T-helper 2 cell treated with Interferon-gamma antibody and Interleukin-4, amounts not matched to agents 5 μg/mL and 100 μg/mL, for 36 hours (primary cell): ENCODE measurements around the gene SKAP1.
"Not testable (repeated sequence)": the region's sequence is repeated elsewhere in the genome, so short reads cannot be mapped to it uniquely, and the experiment has no call there.

Experiments used
- DNase-seq: peaks from one replicate; pipeline ENCODE4 v3.0.0; 2021; ENCODE audit warnings: low spot score
- H3K27ac Mint-ChIP-seq: one replicate; pipeline ENCODE4 v1.8.0; 2021; ENCODE audit warnings: mild to moderate bottlenecking, mixed read lengths
- H3K27me3 Mint-ChIP-seq: one replicate; pipeline ENCODE4 v1.8.0; 2021; ENCODE audit warnings: low read depth, mixed read lengths
- H3K36me3 Mint-ChIP-seq: one replicate; pipeline ENCODE4 v1.8.0; 2021; ENCODE audit warnings: low read depth, mixed read lengths
- H3K4me1 Mint-ChIP-seq: one replicate; pipeline ENCODE4 v1.8.0; 2021; ENCODE audit warnings: low read depth, mixed read lengths
- H3K4me3 Mint-ChIP-seq: one replicate; pipeline ENCODE4 v1.8.0; 2022; ENCODE audit warnings: mild to moderate bottlenecking, moderate library complexity, mixed read lengths
- H3K9me3 Mint-ChIP-seq: one replicate; pipeline ENCODE4 v1.8.0; 2021; ENCODE audit warnings: mixed read lengths

SKAP1 gene

DNA sequence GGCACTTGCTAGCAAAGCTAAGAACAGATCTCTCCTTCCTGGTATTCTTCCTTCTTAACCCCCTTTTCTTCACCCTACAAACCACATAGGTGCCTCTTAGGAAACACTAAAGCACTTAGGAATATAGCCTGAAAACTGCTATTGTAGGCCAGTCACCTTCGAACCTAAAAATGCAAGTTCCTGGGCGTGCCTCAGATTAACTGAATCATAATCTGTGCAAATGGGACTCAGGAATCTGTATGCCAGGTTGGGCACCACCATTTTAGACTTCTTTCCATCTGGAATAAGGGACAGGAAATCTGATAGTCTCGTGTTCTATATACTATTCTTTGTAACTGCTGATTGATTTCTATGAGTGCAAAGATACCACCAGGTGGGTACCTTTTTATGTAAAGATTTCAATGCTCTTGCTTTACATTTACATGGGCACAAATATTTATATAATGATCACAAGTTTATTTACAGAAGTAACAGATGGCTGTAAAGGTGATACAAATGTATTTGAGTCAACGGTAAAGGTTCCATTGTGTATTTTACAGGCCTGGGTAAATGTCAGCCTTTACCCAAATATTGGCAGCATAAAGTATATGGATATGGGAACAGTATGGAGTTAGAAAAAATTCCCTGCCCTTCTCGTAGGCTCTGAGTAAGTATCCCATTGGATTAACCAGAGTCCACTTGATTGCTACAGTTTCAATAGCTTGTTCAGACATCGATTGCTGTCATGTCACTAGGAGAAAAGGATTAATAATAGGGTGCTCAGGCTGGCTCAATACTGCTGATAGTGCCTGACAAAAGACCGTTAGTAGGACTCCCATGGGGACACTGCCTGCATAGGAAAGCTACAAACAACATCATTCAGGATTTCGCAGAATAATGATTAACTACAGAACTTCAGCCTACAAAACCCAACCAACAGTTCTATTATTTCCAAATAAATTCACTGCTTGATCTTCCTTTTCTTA is 197.7 kb downstream of the SKAP1 start:
- Mint-ChIP-seq H3K4me3 (no peak overlapping the region), H3K9me3 (no peaks in the 10 kb centered on the region), H3K36me3 (peaks cover 26% of the 10 kb centered on the region), H3K27me3 (no peaks in the 10 kb centered on the region), H3K4me1 (peaks cover 17% of the 10 kb centered on the region), H3K27ac (no peak overlapping the region)
- DNase-seq: no peak

DNA sequence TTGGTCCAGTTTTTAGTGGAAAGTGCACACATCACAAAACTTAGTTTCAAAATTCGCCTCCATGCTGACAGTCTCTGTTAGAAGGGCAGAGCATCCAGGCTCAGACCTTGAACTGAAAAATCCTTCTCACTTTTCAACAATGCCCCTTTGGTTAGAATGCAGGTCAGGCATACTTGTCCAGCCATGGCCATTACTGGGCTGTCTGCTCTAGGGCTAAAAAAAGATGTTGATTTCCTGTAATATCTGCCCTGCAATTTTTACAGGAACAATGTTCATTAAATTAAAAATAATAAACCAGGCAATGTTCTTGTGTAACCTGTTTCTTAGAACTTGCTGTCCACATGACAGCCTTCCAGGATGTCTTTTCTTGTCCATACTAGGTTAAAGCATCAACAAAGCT is 200.1 kb downstream of the SKAP1 start:
- H3K27ac Mint-ChIP-seq: no peak overlapping the region
- no peak overlapping the region for H3K4me3 Mint-ChIP-seq
- H3K36me3 Mint-ChIP-seq: peaks cover 16% of the 10 kb centered on the region
- H3K9me3 Mint-ChIP-seq: no peaks in the 10 kb centered on the region
- peaks cover 10% of the 10 kb centered on the region for H3K4me1 Mint-ChIP-seq
- DNase-seq: no peak
- H3K27me3 Mint-ChIP-seq: no peaks in the 10 kb centered on the region

DNA sequence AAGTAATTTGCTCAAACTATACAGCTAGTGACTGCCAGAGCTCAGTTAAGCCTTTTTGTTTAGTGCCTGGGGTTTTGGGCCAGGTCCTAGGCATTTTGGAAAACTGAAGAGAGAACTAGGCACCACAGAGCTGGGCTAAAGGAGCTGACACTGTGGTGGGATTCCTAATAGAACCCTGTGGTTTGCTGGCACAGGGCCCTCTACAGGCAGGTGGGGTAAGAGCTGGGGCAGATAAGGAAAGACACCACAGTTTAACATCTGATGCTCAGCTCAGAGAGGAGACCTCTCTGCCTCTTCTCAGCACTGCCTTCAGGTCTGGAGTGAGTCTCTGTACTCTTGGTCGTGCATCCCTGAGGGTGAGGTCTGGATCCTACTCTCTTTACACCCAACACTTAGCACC is 201.3 kb downstream of the SKAP1 start:
- H3K27ac Mint-ChIP-seq: no peak overlapping the region
- H3K36me3 Mint-ChIP-seq: peaks cover 13% of the 10 kb centered on the region
- no peaks in the 10 kb centered on the region for H3K9me3 Mint-ChIP-seq
- no peak overlapping the region for H3K4me3 Mint-ChIP-seq
- H3K4me1 Mint-ChIP-seq: peaks cover 20% of the 10 kb centered on the region
- no peaks in the 10 kb centered on the region for H3K27me3 Mint-ChIP-seq
- no peak for DNase-seq

DNA sequence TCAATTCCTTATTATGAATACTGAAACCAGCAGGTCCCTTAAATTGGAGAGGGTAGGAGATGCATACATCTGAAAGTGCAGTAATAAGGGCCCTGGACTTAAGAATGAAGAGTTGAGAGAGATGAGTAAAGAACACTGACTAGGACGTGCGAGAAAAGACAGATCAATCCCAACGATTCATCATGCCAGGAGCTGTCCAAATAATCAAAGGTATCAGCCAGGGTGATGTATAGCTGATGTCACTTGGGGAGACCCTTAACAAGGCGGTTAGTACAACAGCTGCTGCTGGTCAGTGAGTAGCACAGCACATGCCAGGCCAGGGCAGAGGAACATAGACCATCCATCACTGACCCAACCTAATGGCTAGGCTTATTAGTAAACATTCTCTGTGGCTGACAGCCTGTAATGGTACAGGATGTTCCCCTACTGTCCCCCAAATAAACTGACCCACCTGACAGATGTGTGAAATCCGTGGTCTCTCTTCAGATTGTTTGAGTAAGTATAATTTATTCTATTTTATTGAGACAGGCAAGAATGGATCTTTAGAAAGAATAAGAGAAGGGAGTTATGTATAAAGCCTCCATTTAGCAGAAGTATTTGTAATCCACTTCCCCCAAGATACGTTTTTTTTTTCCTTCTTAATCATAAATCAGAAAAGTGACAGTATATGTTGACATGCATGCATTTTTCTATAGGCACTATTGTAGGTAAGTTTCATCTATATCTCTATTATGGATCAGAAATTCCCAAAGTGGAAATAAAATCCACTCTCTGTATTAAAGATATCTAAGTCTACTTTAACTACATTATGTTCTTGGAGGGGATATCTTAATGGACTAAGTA is 204.1 kb downstream of the SKAP1 start:
- Mint-ChIP-seq H3K4me1 (peaks cover 25% of the 10 kb centered on the region), H3K36me3 (peaks cover 9% of the 10 kb centered on the region), H3K4me3 (no peak overlapping the region), H3K27ac (no peak overlapping the region), H3K9me3 (no peaks in the 10 kb centered on the region), H3K27me3 (no peaks in the 10 kb centered on the region)
- DNase-seq: no peak

DNA sequence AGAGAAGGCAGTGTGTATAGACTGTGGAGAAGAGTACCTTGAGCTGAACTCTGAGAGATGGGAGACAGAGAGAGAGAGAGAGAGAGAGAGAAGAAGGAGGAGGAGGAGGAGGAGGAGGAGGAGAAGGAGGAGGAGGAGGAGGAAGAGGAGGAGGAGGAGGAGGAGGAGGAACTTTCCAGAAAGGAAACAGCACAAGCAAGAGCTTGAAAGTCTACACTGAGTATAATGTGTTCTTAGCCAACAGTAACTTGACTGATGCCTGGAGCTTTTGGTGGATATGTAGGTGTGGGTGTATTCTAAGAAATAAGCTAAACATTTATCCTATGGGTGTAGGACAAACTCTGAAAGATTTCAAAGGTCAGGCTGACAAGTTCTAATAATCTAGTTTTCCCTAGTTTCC is 206.1 kb downstream of the SKAP1 start:
- no peak for DNase-seq
- Mint-ChIP-seq H3K4me1 (peaks cover 20% of the 10 kb centered on the region), H3K4me3 (no peak overlapping the region), H3K9me3 (no peaks in the 10 kb centered on the region), H3K27ac (no peak overlapping the region), H3K36me3 (peaks cover 5% of the 10 kb centered on the region), H3K27me3 (no peaks in the 10 kb centered on the region)

DNA sequence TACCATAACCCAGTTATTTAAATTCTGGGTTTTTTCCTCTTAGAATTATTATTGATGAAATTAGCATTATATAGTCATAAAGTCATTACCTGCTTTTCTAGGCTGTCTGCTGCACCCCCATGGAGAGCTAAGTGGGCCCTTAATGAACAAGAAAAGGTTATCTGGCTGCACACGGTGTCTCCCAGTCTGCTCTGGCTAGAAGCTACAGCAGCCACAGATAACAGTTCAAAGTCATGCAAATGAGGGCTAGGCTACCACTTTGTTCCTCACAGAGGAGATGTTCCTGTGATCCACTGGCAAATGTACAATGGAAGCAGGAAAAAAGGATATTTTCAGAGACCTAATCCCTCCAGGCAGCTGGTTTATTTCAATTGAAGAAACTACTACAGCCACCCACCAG is 210.4 kb downstream of the SKAP1 start:
- Mint-ChIP-seq H3K4me1 (peaks cover 16% of the 10 kb centered on the region), H3K9me3 (no peaks in the 10 kb centered on the region), H3K27ac (no peak overlapping the region), H3K27me3 (no peaks in the 10 kb centered on the region), H3K36me3 (peaks cover 9% of the 10 kb centered on the region), H3K4me3 (no peak overlapping the region)
- DNase-seq: no peak

DNA sequence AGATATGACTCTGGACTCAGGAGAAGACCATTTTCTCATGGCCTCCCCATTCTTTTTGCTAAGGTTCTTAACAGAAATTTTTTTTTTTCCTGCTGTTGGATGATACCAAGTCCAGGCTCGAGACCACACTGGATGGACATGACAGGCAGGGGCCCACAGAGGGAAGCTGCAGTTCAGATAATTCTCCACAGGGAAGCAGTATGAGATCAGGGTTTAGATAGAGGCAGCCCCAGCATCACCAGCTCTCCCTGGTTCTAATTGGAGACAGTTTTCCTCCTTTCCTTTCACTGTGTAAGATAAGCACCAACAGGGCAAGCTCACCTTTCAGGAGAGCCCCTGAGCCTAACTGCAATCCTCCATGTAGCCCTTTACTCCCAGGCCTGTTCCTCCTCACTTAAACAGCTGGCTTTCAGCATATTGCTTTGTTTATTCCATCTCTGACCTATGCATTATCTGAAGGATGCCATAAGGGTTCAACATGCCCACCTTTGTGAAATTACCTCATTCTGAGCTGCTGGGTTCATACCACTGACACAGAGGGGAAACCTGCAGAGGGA is 214.4 kb downstream of the SKAP1 start:
- H3K4me3 Mint-ChIP-seq: no peak overlapping the region
- DNase-seq: no peak
- peaks cover 19% of the 10 kb centered on the region for H3K36me3 Mint-ChIP-seq
- H3K27me3 Mint-ChIP-seq: no peaks in the 10 kb centered on the region
- no peaks in the 10 kb centered on the region for H3K9me3 Mint-ChIP-seq
- peaks cover 14% of the 10 kb centered on the region for H3K4me1 Mint-ChIP-seq
- H3K27ac Mint-ChIP-seq: no peak overlapping the region

DNA sequence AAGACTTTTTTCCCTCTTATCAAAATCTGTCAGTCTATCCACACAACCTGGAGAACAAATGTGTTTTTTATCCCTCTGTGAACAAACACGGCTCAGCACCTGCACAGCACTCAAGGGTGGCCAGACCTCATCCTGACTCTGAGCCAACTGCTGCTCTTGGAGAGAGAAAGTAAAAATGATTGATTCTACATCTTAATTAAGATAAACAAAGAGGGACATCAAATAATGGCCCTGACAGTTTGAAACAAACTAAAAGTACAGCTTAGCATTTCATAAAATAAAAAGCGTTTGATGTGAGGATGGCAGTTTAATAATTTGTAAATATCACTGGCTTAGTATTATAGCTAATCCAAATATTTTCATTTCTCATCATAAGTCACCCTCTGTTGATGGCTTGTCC is 216.2 kb downstream of the SKAP1 start:
- H3K27ac Mint-ChIP-seq: peak overlapping the region; percentile 21
- H3K4me3 Mint-ChIP-seq: no peak overlapping the region
- DNase-seq: no peak
- H3K36me3 Mint-ChIP-seq: peaks cover 20% of the 10 kb centered on the region
- no peaks in the 10 kb centered on the region for H3K9me3 Mint-ChIP-seq
- peaks cover 14% of the 10 kb centered on the region for H3K4me1 Mint-ChIP-seq
- H3K27me3 Mint-ChIP-seq: no peaks in the 10 kb centered on the region

DNA sequence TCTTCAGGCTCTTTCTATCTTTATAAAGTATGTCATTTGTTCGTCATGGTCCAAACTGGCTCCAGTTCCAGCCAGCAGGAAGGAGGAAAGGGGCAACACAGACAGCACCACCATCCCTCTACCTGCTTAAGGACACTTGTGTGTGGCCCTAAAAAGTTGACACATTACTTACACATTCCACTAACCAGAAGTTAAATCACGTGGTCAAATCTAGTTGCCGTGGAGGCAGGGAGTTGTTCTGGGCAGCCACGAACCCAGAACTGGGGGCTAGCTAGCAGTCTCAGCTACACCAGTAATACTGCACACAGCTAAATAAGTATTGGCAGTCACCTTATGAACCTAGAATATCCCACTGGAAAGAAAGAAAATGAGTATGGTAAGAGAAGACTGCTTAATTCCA is 218.2 kb downstream of the SKAP1 start:
- DNase-seq: no peak
- H3K27ac Mint-ChIP-seq: no peak overlapping the region
- no peak overlapping the region for H3K4me3 Mint-ChIP-seq
- H3K4me1 Mint-ChIP-seq: peaks cover 10% of the 10 kb centered on the region
- no peaks in the 10 kb centered on the region for H3K27me3 Mint-ChIP-seq
- peaks cover 14% of the 10 kb centered on the region for H3K36me3 Mint-ChIP-seq
- no peaks in the 10 kb centered on the region for H3K9me3 Mint-ChIP-seq

DNA sequence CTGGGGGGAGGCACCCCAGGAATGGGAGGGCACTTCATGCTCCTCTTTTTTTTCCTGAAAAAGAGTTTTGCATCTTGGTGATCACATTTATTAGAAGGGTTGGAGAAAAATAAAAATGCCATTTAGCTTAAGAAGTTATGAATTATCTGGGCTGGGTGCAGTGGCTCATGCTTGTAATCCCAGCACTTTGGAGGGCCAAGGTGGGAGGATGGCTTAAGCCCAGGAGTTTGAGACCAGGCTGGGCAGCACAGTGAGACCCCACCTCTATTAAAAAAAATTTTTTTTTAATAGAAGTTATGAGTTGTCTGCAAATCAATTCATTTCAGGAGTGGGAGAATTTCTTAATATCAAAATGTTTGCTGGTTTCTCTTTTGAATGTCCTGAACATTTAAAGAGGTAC is 219.0 kb downstream of the SKAP1 start:
- peaks cover 10% of the 10 kb centered on the region for H3K4me1 Mint-ChIP-seq
- H3K27me3 Mint-ChIP-seq: no peaks in the 10 kb centered on the region
- peaks cover 14% of the 10 kb centered on the region for H3K36me3 Mint-ChIP-seq
- H3K27ac Mint-ChIP-seq: no peak overlapping the region
- H3K9me3 Mint-ChIP-seq: no peaks in the 10 kb centered on the region
- H3K4me3 Mint-ChIP-seq: no peak overlapping the region
- DNase-seq: no peak

DNA sequence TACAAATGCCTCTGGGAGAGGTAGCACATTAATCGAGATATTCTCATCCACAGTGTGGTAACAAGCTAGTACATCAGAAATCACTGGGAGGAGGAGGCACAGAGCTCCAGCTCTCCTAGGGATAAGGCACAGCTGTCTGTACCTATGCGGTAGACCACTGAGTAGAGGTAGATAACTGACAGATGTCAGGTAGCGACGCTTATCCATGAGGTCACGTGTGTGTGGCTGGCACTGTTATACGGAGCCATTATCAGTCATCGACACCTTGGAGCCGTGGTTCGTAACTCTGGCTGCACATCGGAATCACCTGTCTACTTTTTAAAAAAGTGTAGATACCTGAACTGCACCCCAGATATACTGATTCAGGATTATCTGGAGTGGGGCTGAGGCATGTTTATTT is 220.0 kb downstream of the SKAP1 start:
- DNase-seq: no peak
- Mint-ChIP-seq H3K27me3 (no peaks in the 10 kb centered on the region), H3K27ac (no peak overlapping the region), H3K36me3 (peaks cover 19% of the 10 kb centered on the region), H3K4me3 (no peak overlapping the region), H3K4me1 (peaks cover 12% of the 10 kb centered on the region), H3K9me3 (no peaks in the 10 kb centered on the region)

DNA sequence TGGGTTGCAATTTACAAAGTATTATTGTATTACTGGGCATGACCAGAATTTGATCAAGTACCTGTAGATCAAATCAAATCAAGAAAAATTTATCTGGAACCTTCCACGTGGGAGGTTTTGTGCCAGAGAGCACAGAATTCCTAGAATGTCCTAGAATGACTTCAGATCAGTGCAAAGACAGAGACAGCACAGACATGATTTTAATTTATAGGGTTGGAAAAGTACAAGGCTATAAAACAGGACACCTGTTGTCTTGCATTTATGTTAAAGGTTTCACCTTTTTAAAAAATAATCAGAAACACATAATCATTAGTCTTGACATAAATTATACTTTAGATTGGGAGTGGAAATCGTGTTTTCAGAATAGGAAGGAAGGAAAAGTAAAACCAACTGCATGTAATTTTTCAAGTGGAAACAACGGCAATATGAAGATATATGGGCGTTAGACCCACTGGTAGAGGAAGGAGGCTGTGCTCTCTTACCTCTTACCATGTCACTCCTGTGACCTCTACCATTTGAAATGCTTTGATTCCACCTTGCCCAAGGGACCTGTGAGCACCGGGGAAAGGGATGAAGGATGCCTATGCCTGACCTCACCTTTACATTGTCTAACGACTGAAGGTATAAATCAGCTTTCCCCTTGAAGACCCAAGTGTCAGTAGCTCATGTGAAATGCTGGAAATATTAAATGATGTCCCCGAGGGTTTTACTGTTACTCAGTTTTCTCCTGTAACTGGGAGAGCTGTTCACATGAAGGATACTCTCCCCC is 222.1 kb downstream of the SKAP1 start:
- H3K36me3 Mint-ChIP-seq: peaks cover 16% of the 10 kb centered on the region
- H3K4me1 Mint-ChIP-seq: peaks cover 8% of the 10 kb centered on the region
- no peaks in the 10 kb centered on the region for H3K9me3 Mint-ChIP-seq
- no peak overlapping the region for H3K27ac Mint-ChIP-seq
- no peak overlapping the region for H3K4me3 Mint-ChIP-seq
- H3K27me3 Mint-ChIP-seq: no peaks in the 10 kb centered on the region
- DNase-seq: no peak

DNA sequence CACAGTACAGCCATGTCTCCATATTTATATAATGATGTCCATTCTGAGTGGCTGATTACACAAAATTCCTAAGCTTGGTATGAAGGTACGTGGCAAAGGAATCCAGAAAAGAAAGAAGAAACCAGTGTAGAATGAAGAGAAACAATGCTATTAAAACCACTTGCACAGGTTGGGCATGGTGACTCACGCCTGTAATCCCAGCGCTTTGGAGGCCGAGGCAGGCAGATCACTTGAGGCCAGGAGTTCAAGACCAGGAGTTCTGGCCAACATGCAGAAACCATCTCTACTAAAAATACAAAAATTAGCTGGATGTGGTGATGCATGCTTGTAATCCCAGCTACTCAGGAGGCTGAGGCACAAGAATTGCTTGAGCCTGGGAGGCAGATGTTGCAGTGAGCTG is 223.0 kb downstream of the SKAP1 start:
- H3K9me3 Mint-ChIP-seq, DNase-seq, H3K27me3 Mint-ChIP-seq, H3K27ac Mint-ChIP-seq, H3K4me3 Mint-ChIP-seq, H3K4me1 Mint-ChIP-seq: not testable (repeated sequence)
- H3K36me3 Mint-ChIP-seq: peaks cover 17% of the 10 kb centered on the region
